HG03135 (cell line): ENCODE data around the gene HLA-G.
"Not testable (repeated sequence)": the region's sequence is repeated elsewhere in the genome, so short reads cannot be mapped to it uniquely, and the experiment has no call there.

ENCODE experiments used
- ATAC-seq: cut with Tn5 transposase; IDR thresholded peaks from one replicate; pipeline ENCODE4 v1.9.1; 2021; ENCODE audit warnings: mild to moderate bottlenecking, moderate library complexity; ENCODE audit not compliant: unreplicated experiment

Gene HLA-G

DNA sequence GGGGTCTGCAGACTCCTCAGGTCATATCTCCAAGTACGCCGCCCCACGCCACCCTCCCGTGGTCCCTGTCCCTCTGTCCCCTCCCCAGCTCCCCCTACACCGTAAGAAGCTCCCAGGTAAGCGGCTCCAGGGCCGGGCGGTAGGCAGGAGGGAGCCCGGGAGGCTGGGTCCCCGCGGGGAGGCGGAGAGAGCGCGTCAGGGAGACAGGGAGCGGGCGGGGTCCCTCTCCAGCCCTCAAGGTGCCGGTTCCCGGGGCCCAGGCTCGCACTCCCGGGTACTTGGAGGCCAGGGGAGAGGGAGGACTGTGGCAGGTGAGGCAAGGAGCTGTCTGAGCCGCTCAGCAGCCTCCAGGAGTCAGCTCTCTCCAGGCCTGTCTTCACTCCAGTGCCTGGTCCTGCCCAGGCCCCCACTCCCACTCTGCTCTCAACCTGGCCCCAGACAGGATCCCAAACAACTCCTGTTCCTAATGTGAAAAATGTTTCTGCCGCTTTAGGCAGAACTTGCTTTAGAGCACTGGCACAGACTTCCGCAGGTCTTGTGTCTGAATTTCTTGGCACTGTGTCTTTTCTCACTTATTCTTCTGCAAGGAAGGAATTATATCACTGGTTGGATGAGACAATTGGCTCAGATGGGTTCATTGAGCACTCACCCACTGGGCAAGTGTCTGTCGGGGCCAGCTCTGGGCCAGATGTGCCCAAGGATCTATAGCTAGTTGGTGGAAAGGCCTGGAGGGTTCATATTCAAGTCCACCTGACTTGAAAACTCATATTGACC, 36.6 kb downstream of the HLA-G start:
- ATAC-seq: no peak

- ATAC-seq: no peak
Observed at GRCh38 chr6:29865631-29866030, 38.0 kb downstream of the HLA-G start.

- no peak for ATAC-seq
Observed at GRCh38 chr6:29870104-29870503, 42.5 kb downstream of the HLA-G start.

GRCh38 chr6:29872791-29873190, 45.2 kb downstream of the HLA-G start:
- ATAC-seq: no peak

DNA sequence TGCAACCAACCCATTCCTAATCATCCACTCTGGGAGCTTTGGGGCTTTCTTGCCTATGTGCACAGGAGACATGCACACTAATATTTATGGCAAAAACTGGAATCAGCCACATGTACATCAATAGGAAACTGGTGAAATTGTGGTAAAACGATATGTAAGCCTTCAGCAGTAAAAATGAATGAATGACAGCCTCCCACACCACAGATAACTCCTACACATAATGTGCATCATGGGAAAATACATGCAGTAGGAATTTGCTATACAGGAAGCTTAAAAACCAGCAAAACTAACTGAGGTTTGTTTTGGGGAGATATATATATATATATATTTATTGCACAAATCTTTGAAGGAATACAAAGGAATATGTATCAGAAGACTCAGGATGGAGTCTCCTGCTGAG, 47.6 kb downstream of the HLA-G start:
- ATAC-seq: no peak

DNA sequence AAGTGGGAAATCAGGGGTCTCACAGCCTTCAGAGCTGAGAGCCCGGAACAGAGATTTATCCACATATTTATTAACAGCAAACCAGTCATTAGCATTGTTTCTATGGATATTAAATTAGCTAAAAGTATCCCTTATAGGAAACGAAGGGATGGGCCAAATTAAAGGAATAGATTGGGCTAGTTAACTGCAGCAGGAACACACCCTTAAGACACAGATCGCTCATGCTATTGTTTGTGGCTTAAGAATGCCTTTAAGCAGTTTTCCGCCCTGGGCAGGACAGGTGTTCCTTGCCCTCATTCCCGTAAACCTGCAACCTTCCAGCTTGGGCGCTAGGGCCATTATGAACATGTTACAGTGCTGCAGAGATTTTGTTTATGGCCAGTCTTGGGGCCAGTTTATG, 48.1 kb downstream of the HLA-G start:
- ATAC-seq: not testable (repeated sequence)
